Measurements from ENCODE around the gene PDZRN3.

Gene PDZRN3

GRCh38 chr3:73550032-73550431, 74.7 kb downstream of the PDZRN3 start:
- no peak for DNase-seq

- no peak for DNase-seq
These were observed 75.6 kb downstream of the PDZRN3 start for GRCh38 chr3:73549051-73549600.

GRCh38 chr3:73548436-73548835, 76.3 kb downstream of the PDZRN3 start:
- DNase-seq: no peak

- no peak for DNase-seq
These were observed 77.1 kb downstream of the PDZRN3 start for GRCh38 chr3:73547427-73548248.

GRCh38 chr3:73546961-73547360, 77.8 kb downstream of the PDZRN3 start:
- DNase-seq: no peak

GRCh38 chr3:73543412-73543811, 81.3 kb downstream of the PDZRN3 start:
- DNase-seq: no peak

- DNase-seq: no peak
These were observed 82.6 kb downstream of the PDZRN3 start for GRCh38 chr3:73542136-73542535.

- DNase-seq: no peak
These were observed 83.6 kb downstream of the PDZRN3 start for GRCh38 chr3:73540969-73541740.

- DNase-seq: no peak
These were observed 86.3 kb downstream of the PDZRN3 start for GRCh38 chr3:73538486-73538885.

- DNase-seq: no peak
These were observed 87.8 kb downstream of the PDZRN3 start for GRCh38 chr3:73536952-73537351.

GRCh38 chr3:73536336-73536895, 88.3 kb downstream of the PDZRN3 start:
- DNase-seq: no peak

- no peak for DNase-seq
These were observed 88.8 kb downstream of the PDZRN3 start for GRCh38 chr3:73535931-73536330.

GRCh38 chr3:73535137-73535536, 89.6 kb downstream of the PDZRN3 start:
- DNase-seq: no peak

- DNase-seq: no peak
These were observed 94.7 kb downstream of the PDZRN3 start for GRCh38 chr3:73530022-73530396.

- DNase-seq: no peak
These were observed 95.3 kb downstream of the PDZRN3 start for GRCh38 chr3:73529308-73530021.

GRCh38 chr3:73525591-73525990, 99.2 kb downstream of the PDZRN3 start:
- DNase-seq: no peak

- no peak for DNase-seq
These were observed 101.1 kb downstream of the PDZRN3 start for GRCh38 chr3:73523661-73524060.

- DNase-seq: no peak
These were observed 102.9 kb downstream of the PDZRN3 start for GRCh38 chr3:73521734-73522336.

- DNase-seq: no peak
These were observed 103.7 kb downstream of the PDZRN3 start for GRCh38 chr3:73520931-73521461.

- no peak for DNase-seq
These were observed 108.1 kb downstream of the PDZRN3 start for GRCh38 chr3:73516631-73517030.

GRCh38 chr3:73513260-73513659, 111.5 kb downstream of the PDZRN3 start:
- DNase-seq: no peak
